ENCODE data around the gene ERMP1.

The ERMP1 gene

GRCh38 chr9:5778805-5779204, 54.1 kb downstream of the ERMP1 start:
- no peak overlapping the region for H3K27ac ChIP-seq
- no peak for TF ChIP-seq CTCF (conservative IDR thresholded peaks at IDR 0.05)

- TF ChIP-seq CTCF (conservative IDR thresholded peaks at IDR 0.05), result 0 out of 2 replicates have a peak, but pooled peaks have one; percentile 13
- H3K27ac ChIP-seq, result no peak overlapping the region
Observed at GRCh38 chr9:5773324-5773999, 59.5 kb downstream of the ERMP1 start.

- H3K27ac ChIP-seq, result no peak overlapping the region
Observed at GRCh38 chr9:5767968-5768932, 64.7 kb downstream of the ERMP1 start.

GRCh38 chr9:5764130-5764868, 68.6 kb downstream of the ERMP1 start:
- H3K27ac ChIP-seq, result no peak overlapping the region
- TF ChIP-seq CTCF (conservative IDR thresholded peaks at IDR 0.05), result no peak

More at GRCh38 chr9:5767968-5768932, 64.7 kb downstream of the ERMP1 start:
- TF ChIP-seq CTCF (conservative IDR thresholded peaks at IDR 0.05), result no peak

GRCh38 chr9:5762421-5762820, 70.5 kb downstream of the ERMP1 start:
- H3K27ac ChIP-seq, result no peak overlapping the region

GRCh38 chr9:5760338-5760737, 72.6 kb downstream of the ERMP1 start:
- no peak overlapping the region for H3K27ac ChIP-seq
- TF ChIP-seq CTCF (conservative IDR thresholded peaks at IDR 0.05), result no peak

More at GRCh38 chr9:5762421-5762820, 70.5 kb downstream of the ERMP1 start:
- TF ChIP-seq CTCF (conservative IDR thresholded peaks at IDR 0.05), result no peak

- no peak overlapping the region for H3K27ac ChIP-seq
- no peak for TF ChIP-seq CTCF (conservative IDR thresholded peaks at IDR 0.05)
Observed at GRCh38 chr9:5756633-5757032, 76.3 kb downstream of the ERMP1 start.

All from VCaP (cell line).